Neural cell (in vitro differentiated cells): ENCODE results near the gene COPZ2.

Source experiments
- CTCF ChIP-seq: fragments of 450-650 bp; IDR thresholded peaks from 2 replicates; pipeline ENCODE4 v1.5.1; 2014; ENCODE audit warnings: antibody characterized with exemption, mild to moderate bottlenecking, moderate library complexity; ENCODE audit not compliant: poor library complexity, severe bottlenecking
- REST ChIP-seq: IDR thresholded peaks from 2 replicates; pipeline ENCODE4 v1.6.1; 2012; ENCODE audit warnings: borderline replicate concordance

GRCh38 chr17:48043176-48043575 lies 5.6 kb upstream of the COPZ2 start:
- TF ChIP-seq CTCF (no peak), REST (no peak)
